C4-2B (cell line): Measurements from ENCODE around the gene ACTR8.
"Not testable (repeated sequence)": the region's sequence is repeated elsewhere in the genome, so short reads cannot be mapped to it uniquely, and the experiment has no call there.

Experiments
- H3K27ac ChIP-seq: fragments of 450-650 bp; 2 replicates; pipeline ENCODE4 v1.5.1; 2017
- CTCF ChIP-seq: fragments of 450-650 bp; conservative IDR thresholded peaks from 2 replicates; pipeline ENCODE4 v1.5.1; 2017; ENCODE audit warnings: mild to moderate bottlenecking
- ZFX ChIP-seq: fragments of 450-650 bp; IDR thresholded peaks from 2 replicates; pipeline ENCODE4 v1.6.1; 2017

Gene ACTR8

GRCh38 chr3:53881691-53882593 is at the start of gene ACTR8:
ACTR8 (minus strand) TSS chr3:53882152; CDS start chr3:53882101, 51 bp downstream.
- TF ChIP-seq CTCF, result no peak
- peak; percentile 58; the same call in 1 of the 2 replicates for TF ChIP-seq ZFX
- peak within 1 kb of the TSS; percentile 90 for H3K27ac ChIP-seq

- not testable (repeated sequence) for H3K27ac ChIP-seq
These were observed 45.4 kb upstream of the ACTR8 start for GRCh38 chr3:53927208-53927872.

- TF ChIP-seq ZFX, result no peak
- TF ChIP-seq CTCF, result peak; percentile 44
- no peak overlapping the region for H3K27ac ChIP-seq
These were observed 39.3 kb upstream of the ACTR8 start for GRCh38 chr3:53921296-53921695.

GRCh38 chr3:53919741-53920140 is 37.8 kb upstream of the ACTR8 start:
- TF ChIP-seq CTCF (no peak), ZFX (no peak)
- no peak overlapping the region for H3K27ac ChIP-seq

GRCh38 chr3:53913401-53913800 is 31.4 kb upstream of the ACTR8 start:
- TF ChIP-seq CTCF (no peak), ZFX (no peak)
- H3K27ac ChIP-seq, result no peak overlapping the region

- H3K27ac ChIP-seq, result no peak overlapping the region
- no peak for TF ChIP-seq ZFX
- TF ChIP-seq CTCF, result no peak
These were observed 20.8 kb upstream of the ACTR8 start for GRCh38 chr3:53902711-53903110.

GRCh38 chr3:53902067-53902466 is 20.1 kb upstream of the ACTR8 start:
- TF ChIP-seq ZFX, result no peak
- TF ChIP-seq CTCF, result no peak
- H3K27ac ChIP-seq, result no peak overlapping the region
